K562 (cell line): Measurements from ENCODE around the gene GRAMD2B. TPM values are rescaled to one million over a fixed set of nuclear protein-coding genes. Genes with fewer than 3 reads are reported as not detected.

Experiments
- ATAC-seq: fragments of 200-7000 bp; cut with Tn5 transposase; 3 replicates; pipeline ENCODE4 v1.9.1; 2020; ENCODE audit warnings: moderate library complexity
- BruUV-seq: library from RNA; stranded (reverse); fragments of 400-500 nt; replicated peaks from 2 replicates; lab custom pipeline; 2021; lab: Mats Ljungman, UMichigan
- CTCF ChIA-PET: fragments of 300-600 bp; formaldehyde crosslinking; extraction: SDS; loops from one replicate; lab custom pipeline; 2021; ENCODE audit warnings: low intra/inter-chr PET ratio; lab: Yijun Ruan, JAX
- POLR2A ChIA-PET: fragments of 300-600, 350-650 bp; sonication (Branson Sonifier 250); formaldehyde crosslinking; extraction: SDS; loops from one replicate; lab custom pipeline; 2021; ENCODE audit warnings: antibody characterized with exemption, inconsistent platforms; lab: Yijun Ruan, JAX
- DNase-seq, 4 experiments: peaks; one replicate each; pipeline versions ENCODE4 v3.0.0 to v3.0.0-alpha.2; 2011 to 2018; ENCODE audit warnings: low spot score in 3 of 4, mixed read lengths in 3 of 4; ENCODE audit errors: extremely low read depth in 1 of 4
- FAIRE-seq: peaks from 2 replicates; lab custom pipeline; 2011; peaks lifted over from hg19 to GRCh38; lab: Jason Lieb, UNC
- H2AFZ ChIP-seq: 2 replicates; pipeline ENCODE4 v1.6.0; 2011; ENCODE audit warnings: low read depth, low read length, control low read depth, inconsistent platforms
- H3K27ac ChIP-seq: fragments of 200-600 bp; 3 replicates; pipeline ENCODE4 v1.8.0; 2011; ENCODE audit warnings: low read depth, mild to moderate bottlenecking, control low read depth, inconsistent platforms, low read length, moderate library complexity, mixed read lengths; ENCODE audit errors: extremely low read depth
- H3K27me3 ChIP-seq, 2 experiments: fragments of 300-600 bp in 1 of 2; 2 replicates in 1 of 2; 3 replicates in 1 of 2; pipeline versions ENCODE4 v1.6.0 to v1.8.0; 2011; ENCODE audit warnings: inconsistent platforms in 2 of 2, low read length in 2 of 2, mild to moderate bottlenecking in 1 of 2, mixed read lengths in 1 of 2, moderate library complexity in 1 of 2; ENCODE audit not compliant: control insufficient read depth in 2 of 2, insufficient read depth in 2 of 2
- H3K36me3 ChIP-seq: fragments of 300-600 bp; 3 replicates; pipeline ENCODE4 v1.8.0; 2011; ENCODE audit warnings: mild to moderate bottlenecking, low read length, inconsistent platforms; ENCODE audit not compliant: control insufficient read depth, insufficient read depth
- H3K4me1 ChIP-seq, 2 experiments: fragments of 200-600 bp in 1 of 2; replicated peaks in 1 of 2; 2 replicates in 1 of 2; 3 replicates in 1 of 2; pipeline versions ENCODE4 v1.5.1 to v1.8.0; 2011; ENCODE audit warnings: inconsistent platforms in 2 of 2, low read length in 2 of 2, mild to moderate bottlenecking in 1 of 2, mixed read lengths in 1 of 2, moderate library complexity in 1 of 2; ENCODE audit not compliant: control insufficient read depth in 2 of 2, insufficient read depth in 2 of 2
- H3K4me2 ChIP-seq: 2 replicates; pipeline ENCODE4 v1.6.1; 2011; ENCODE audit warnings: low read length, control low read depth, inconsistent platforms, mixed read lengths; ENCODE audit not compliant: insufficient read depth
- H3K4me3 ChIP-seq: fragments of 200-600 bp; sonication (generic), shearing (Covaris generic); 2 replicates; pipeline ENCODE4 v1.5.1; 2016; ENCODE audit warnings: control low read depth, inconsistent platforms
- H3K79me2 ChIP-seq: fragments of 200-600 bp; 3 replicates; pipeline ENCODE4 v1.8.0; 2011; ENCODE audit warnings: low read length, inconsistent platforms; ENCODE audit not compliant: control insufficient read depth, insufficient read depth
- H3K9ac ChIP-seq, 2 experiments: 2 replicates each; pipeline versions ENCODE4 v1.6.0 to v1.6.1; 2011; ENCODE audit warnings: low read depth in 2 of 2, low read length in 2 of 2, control low read depth in 1 of 2, inconsistent platforms in 1 of 2, mild to moderate bottlenecking in 1 of 2, mixed read lengths in 1 of 2; ENCODE audit not compliant: insufficient read depth in 1 of 2
- H3K9me1 ChIP-seq: one replicate; pipeline ENCODE4 v1.6.0; 2011; ENCODE audit warnings: inconsistent platforms, mild to moderate bottlenecking, low read length, moderate library complexity; ENCODE audit not compliant: control insufficient read depth, insufficient read depth
- H3K9me3 ChIP-seq: replicated peaks from 2 replicates; pipeline ENCODE4 v1.5.1; 2011; ENCODE audit warnings: low read depth, low read length, inconsistent platforms; ENCODE audit not compliant: control insufficient read depth, insufficient read depth
- H4K20me1 ChIP-seq: replicated peaks from 2 replicates; pipeline ENCODE4 v1.6.1; 2011; ENCODE audit warnings: low read length, inconsistent platforms, mixed read lengths; ENCODE audit not compliant: control insufficient read depth, insufficient read depth
- AFF1 ChIP-seq, 2 experiments: fragments of 450-650 bp; IDR thresholded peaks; 2 replicates each; pipeline ENCODE4 v1.6.1; 2018; ENCODE audit warnings: mild to moderate bottlenecking in 2 of 2, low read depth in 1 of 2; ENCODE audit not compliant: partially characterized antibody in 2 of 2
- ELF4 ChIP-seq: fragments of 450-650 bp; formaldehyde crosslinking; IDR thresholded peaks from 2 replicates; pipeline ENCODE4 v1.4.0; 2022; ENCODE audit warnings: missing genetic modification characterization
- ELK3 ChIP-seq: fragments of 450-650 bp; formaldehyde crosslinking; IDR thresholded peaks from 2 replicates; pipeline ENCODE4 v1.4.0; 2020; ENCODE audit warnings: mild to moderate bottlenecking
- RUNX1 ChIP-seq: sonication (generic); IDR thresholded peaks from 2 replicates; pipeline ENCODE4 v1.6.1; 2016; ENCODE audit warnings: antibody characterized with exemption, low read depth
- SIN3A ChIP-seq, 2 experiments: fragments of 150-350 bp in 1 of 2; IDR thresholded peaks; 2 replicates each; pipeline ENCODE4 v1.6.1; 2011 to 2016; ENCODE audit warnings: borderline replicate concordance in 2 of 2, low read depth in 2 of 2, low read length in 2 of 2, mild to moderate bottlenecking in 2 of 2, moderate library complexity in 2 of 2; ENCODE audit not compliant: control insufficient read depth in 1 of 2
- SMAD2 ChIP-seq: fragments of 150-350 bp; IDR thresholded peaks from 2 replicates; pipeline ENCODE4 v1.6.1; 2014; ENCODE audit warnings: low read depth, mild to moderate bottlenecking, low read length
- ZC3H11A ChIP-seq: IDR thresholded peaks from 2 replicates; pipeline ENCODE4 v1.6.1; 2012; ENCODE audit warnings: low read depth, low read length, improper control_type of control experiment
- ZNF140 ChIP-seq: fragments of 250-450 bp; sonication (Bioruptor Pico); IDR thresholded peaks from 2 replicates; pipeline ENCODE4 v1.8.0; 2021; ENCODE audit warnings: moderate library complexity, mild to moderate bottlenecking, inconsistent platforms
- WGBS: fragments of 100-300 bp; shearing (Covaris generic); methylation state at CpG from one replicate; pipeline ENCODE4 v1.1.6; 2016; ENCODE audit warnings: low coverage, mixed read lengths; ENCODE audit not compliant: insufficient coverage; ENCODE audit errors: missing lambda C conversion rate; 5-methylcytosine and 5-hydroxymethylcytosine counted together
- in situ Hi-C: fragments of 300-500 bp; cut with MboI; formaldehyde crosslinking; loops from 4 replicates; pipeline ENCODE4 v1.15.0; 2018; ENCODE audit warnings: inconsistent platforms, mixed read lengths
- intact Hi-C: fragments of 100-400 bp; cut with micrococcal nuclease; formaldehyde crosslinking; loops from 2 replicates; pipeline ENCODE4 v1.14.2; 2022
- polyA plus RNA-seq, 8 experiments: library from polyadenylated mRNA; depleted of rRNA in 4 of 8; stranded (reverse) in 5 of 8; unstranded in 3 of 8; fragments of >200 nt; fragmentation: Nextera tagmentation in 2 of 8; fragmentation: Illumina TruSeq in 1 of 8; extraction: Ambion mirVana in 2 of 8; extraction: Trizol in 1 of 8; gene quantifications; 2 replicates each; pipeline versions ENCODE4 v1.2.1 to v1.2.3, GENCODE V29; 2011 to 2014; ENCODE audit warnings: inconsistent platforms in 1 of 8, missing spikeins in 1 of 8
- total RNA-seq, 7 experiments: library from RNA; depleted of rRNA in 6 of 7; stranded (reverse); fragments of >200 nt in 6 of 7; fragmentation: Illumina TruSeq in 2 of 7; extraction: Trizol in 2 of 7; gene quantifications; 2 replicates each; pipeline versions ENCODE4 v1.2.1 to v1.2.3, GENCODE V29; 2011 to 2021; ENCODE audit warnings: low replicate concordance in 1 of 7
- TF ChIP-seq, protein P1 (sequence below): fragments of 250-450 bp; sonication (Bioruptor Pico); IDR thresholded peaks from 2 replicates; pipeline ENCODE4 v1.8.0; 2021; ENCODE audit warnings: mild to moderate bottlenecking, moderate library complexity

GRAMD2B gene
- total and polyA plus RNA-seq, 9 of the 15 experiments (the other 6 are each of a cell fraction or from before 2014, with no cell fraction given) = 0.32 to 4.2 (median 1.4) TPM

DNA sequence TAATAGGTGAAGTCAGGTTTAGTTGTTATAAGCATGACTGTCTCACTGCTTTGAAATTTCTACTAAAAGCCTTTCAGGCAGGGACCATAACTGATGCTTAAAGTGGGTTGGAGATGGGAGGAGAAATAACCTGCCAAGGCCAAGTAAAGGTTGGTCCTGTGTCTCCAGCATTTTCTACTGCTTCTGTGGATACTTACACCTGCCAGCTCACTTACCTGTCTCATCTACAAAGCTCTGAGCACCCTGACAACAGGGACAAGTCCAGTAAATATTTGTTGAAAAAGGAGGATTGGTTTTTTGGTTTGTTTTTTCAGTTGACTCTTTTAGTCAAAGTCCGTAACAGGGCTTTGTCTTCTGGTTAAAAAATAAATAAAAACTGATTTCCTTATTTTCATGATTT is 38.6 kb downstream of the GRAMD2B start (continued):
- TF ChIP-seq RUNX1 (no peak), ELK3 (CRISPR knock-in tag) (no peak), ZC3H11A (no peak), SIN3A (IDR thresholded peaks at IDR 0.05; ENCODE audit: borderline replicate concordance in 2 of 2, control insufficient read depth in 1 of 2, low read depth in 2 of 2, low read length in 2 of 2) (no peak), ELF4 (CRISPR knock-in tag) (no peak)

GRCh38 chr5:126462239-126463014 is 39.2 kb downstream of the GRAMD2B start:
- no peak overlapping the region for H3K27ac ChIP-seq
- WGBS = 16% methylated on average over 8 of the region's 8 CpGs
- FAIRE-seq = no peak
- no peaks in the 10 kb centered on the region for H4K20me1 ChIP-seq
- H3K9me3 ChIP-seq = no peaks in the 10 kb centered on the region
- POLR2A ChIA-PET = interaction anchor here (1.3 kb wide), 1 partner anchor 9 kb away, joined by 3 read pairs; no protein-coding TSS in a partner anchor
- H3K79me2 ChIP-seq = no peaks in the 10 kb centered on the region
- ATAC-seq = no peak
- H3K36me3 ChIP-seq = no peaks in the 10 kb centered on the region
- DNase-seq = no peak
- intact Hi-C loops (no loop called here), in situ Hi-C loops (no loop called here)
- BruUV-seq = no TSS peak
- H2AFZ ChIP-seq = no peak overlapping the region; the same call in 1 of the 2 replicates
- H3K4me2 ChIP-seq = no peak overlapping the region
- H3K9ac ChIP-seq = no peak overlapping the region
- CTCF ChIA-PET = no interaction called here
- peaks cover 0 to 11% of the 10 kb centered on the region in 2 experiments; a peak in 2 of 5 replicates for H3K27me3 ChIP-seq
- H3K4me3 ChIP-seq = no peak overlapping the region
- peaks cover 0 to 3% of the 10 kb centered on the region in 2 experiments; a peak in 1 of 5 replicates for H3K4me1 ChIP-seq
- no peaks in the 10 kb centered on the region for H3K9me1 ChIP-seq
- no peak for TF ChIP-seq ZNF140 (CRISPR knock-in tag)
- TF ChIP-seq SMAD2 = no peak
- TF ChIP-seq AFF1 (IDR thresholded peaks at IDR 0.05; ENCODE audit: low read depth in 1 of 2, partially characterized antibody in 2 of 2) = no peak
- TF ChIP-seq, protein P1, sequence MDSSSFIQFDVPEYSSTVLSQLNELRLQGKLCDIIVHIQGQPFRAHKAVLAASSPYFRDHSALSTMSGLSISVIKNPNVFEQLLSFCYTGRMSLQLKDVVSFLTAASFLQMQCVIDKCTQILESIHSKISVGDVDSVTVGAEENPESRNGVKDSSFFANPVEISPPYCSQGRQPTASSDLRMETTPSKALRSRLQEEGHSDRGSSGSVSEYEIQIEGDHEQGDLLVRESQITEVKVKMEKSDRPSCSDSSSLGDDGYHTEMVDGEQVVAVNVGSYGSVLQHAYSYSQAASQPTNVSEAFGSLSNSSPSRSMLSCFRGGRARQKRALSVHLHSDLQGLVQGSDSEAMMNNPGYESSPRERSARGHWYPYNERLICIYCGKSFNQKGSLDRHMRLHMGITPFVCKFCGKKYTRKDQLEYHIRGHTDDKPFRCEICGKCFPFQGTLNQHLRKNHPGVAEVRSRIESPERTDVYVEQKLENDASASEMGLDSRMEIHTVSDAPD (CRISPR knock-in tag) = no peak
